K562 (cell line): ENCODE measurements around the gene USP5. TPM values are rescaled to one million over a fixed set of nuclear protein-coding genes. Genes with fewer than 3 reads are reported as not detected.

Source experiments
- CBX8 ChIP-seq: fragments of 200-600 bp; sonication (generic); IDR thresholded peaks from 2 replicates; pipeline ENCODE4 v1.6.1; 2012; ENCODE audit warnings: borderline replicate concordance, mixed run types, low read depth, mild to moderate bottlenecking, moderate library complexity, mixed read lengths, low read length, control low read depth, inconsistent platforms; ENCODE audit not compliant: poor library complexity, severe bottlenecking; ENCODE audit errors: extremely low read depth
- E4F1 ChIP-seq: fragments of 250-450 bp; sonication (Bioruptor Pico); IDR thresholded peaks from 2 replicates; pipeline ENCODE4 v1.5.0; 2021; ENCODE audit warnings: mild to moderate bottlenecking, borderline replicate concordance
- FOXP1 ChIP-seq: sonication (generic); formaldehyde crosslinking; IDR thresholded peaks from 2 replicates; pipeline ENCODE4 v1.8.0; 2022; ENCODE audit warnings: mild to moderate bottlenecking, missing genetic modification reagents
- KDM5B ChIP-seq: fragments of 200-600 bp; sonication (generic); IDR thresholded peaks from 2 replicates; pipeline ENCODE4 v1.6.1; 2012; ENCODE audit warnings: low read depth, mild to moderate bottlenecking, moderate library complexity, low read length, control low read depth, inconsistent platforms; ENCODE audit not compliant: insufficient replicate concordance
- NONO ChIP-seq, 2 experiments: fragments of 200-400 bp in 1 of 2; fragments of 450-650 bp in 1 of 2; formaldehyde crosslinking in 1 of 2; IDR thresholded peaks; 2 replicates each; pipeline ENCODE4 v1.6.1; 2017; ENCODE audit warnings: low read depth in 2 of 2, mild to moderate bottlenecking in 2 of 2, moderate library complexity in 2 of 2, low read length in 1 of 2
- NR4A1 ChIP-seq, 2 experiments: fragments of 250-450 bp in 1 of 2; fragments of 450-650 bp in 1 of 2; sonication (Bioruptor Pico) in 1 of 2; IDR thresholded peaks; 2 replicates each; pipeline versions ENCODE4 v1.4.0 to v1.6.1; 2016 to 2020; ENCODE audit warnings: mild to moderate bottlenecking in 2 of 2, missing compliant biosample characterization in 1 of 2, missing genetic modification characterization in 1 of 2, moderate library complexity in 1 of 2
- SIN3B ChIP-seq: fragments of 450-650 bp; IDR thresholded peaks from 2 replicates; pipeline ENCODE4 v1.6.1; 2017; ENCODE audit warnings: low read depth, mild to moderate bottlenecking, moderate library complexity
- U2AF2 ChIP-seq: fragments of 200-400 bp; formaldehyde crosslinking; optimal IDR thresholded peaks from 2 replicates; pipeline ENCODE3; 2017; ENCODE audit warnings: low read depth, mild to moderate bottlenecking, low read length
- ZMIZ1 ChIP-seq, 2 experiments: fragments of 150-350 bp in 1 of 2; IDR thresholded peaks; 2 replicates each; pipeline ENCODE4 v1.6.1; 2012 to 2016; ENCODE audit warnings: low read depth in 2 of 2, low read length in 2 of 2, mild to moderate bottlenecking in 1 of 2, moderate library complexity in 1 of 2
- ZNF165 ChIP-seq: fragments of 250-450 bp; sonication (Bioruptor Pico); IDR thresholded peaks from 2 replicates; pipeline ENCODE4 v1.4.0; 2020; ENCODE audit warnings: borderline replicate concordance
- ZNF232 ChIP-seq: sonication (generic); formaldehyde crosslinking; IDR thresholded peaks from 2 replicates; pipeline ENCODE4 v1.8.0; 2022; ENCODE audit warnings: mild to moderate bottlenecking, missing genetic modification reagents
- ZNF311 ChIP-seq: fragments of 250-450 bp; sonication (Bioruptor Pico); IDR thresholded peaks from 2 replicates; pipeline ENCODE4 v1.4.0; 2020; ENCODE audit warnings: mild to moderate bottlenecking, moderate library complexity
- ZNF561 ChIP-seq: fragments of 450-650 bp; formaldehyde crosslinking; conservative IDR thresholded peaks from 2 replicates; pipeline ENCODE4 v1.4.0; 2020; ENCODE audit warnings: mild to moderate bottlenecking, moderate library complexity
- ZNF592 ChIP-seq: fragments of 450-650 bp; IDR thresholded peaks from 2 replicates; pipeline ENCODE4 v1.6.1; 2017; ENCODE audit warnings: antibody characterized with exemption, mild to moderate bottlenecking
- ZNF695 ChIP-seq: fragments of 450-650 bp; formaldehyde crosslinking; IDR thresholded peaks from 2 replicates; pipeline ENCODE4 v1.4.0; 2020; ENCODE audit warnings: mild to moderate bottlenecking, moderate library complexity
- polyA plus RNA-seq, 8 experiments: library from polyadenylated mRNA; depleted of rRNA in 4 of 8; stranded (reverse) in 5 of 8; unstranded in 3 of 8; fragments of >200 nt; fragmentation: Nextera tagmentation in 2 of 8; fragmentation: Illumina TruSeq in 1 of 8; extraction: Ambion mirVana in 2 of 8; extraction: Trizol in 1 of 8; gene quantifications; 2 replicates each; pipeline versions ENCODE4 v1.2.1 to v1.2.3, GENCODE V29; 2011 to 2014; ENCODE audit warnings: inconsistent platforms in 1 of 8, missing spikeins in 1 of 8
- total RNA-seq, 7 experiments: library from RNA; depleted of rRNA in 6 of 7; stranded (reverse); fragments of >200 nt in 6 of 7; fragmentation: Illumina TruSeq in 2 of 7; extraction: Trizol in 2 of 7; gene quantifications; 2 replicates each; pipeline versions ENCODE4 v1.2.1 to v1.2.3, GENCODE V29; 2011 to 2021; ENCODE audit warnings: low replicate concordance in 1 of 7

The USP5 gene
- total and polyA plus RNA-seq, 9 of the 15 experiments (the other 6 are each of a cell fraction or from before 2014, with no cell fraction given), result 1.4 to 107 (median 48.6) TPM

GRCh38 chr12:6890789-6891645 lies 39.1 kb downstream of the USP5 start (continued):
- TF ChIP-seq ZNF165 (no peak), ZNF561 (CRISPR knock-in tag) (no peak), NONO (IDR thresholded peaks at IDR 0.05; ENCODE audit: low read depth in 2 of 2, low read length in 1 of 2) (peak in 1 of 2 experiments; percentile 66; a peak in 2 of 4 replicates), E4F1 (CRISPR knock-in tag) (no peak), ZMIZ1 (IDR thresholded peaks at IDR 0.05; ENCODE audit: low read depth in 2 of 2, low read length in 2 of 2) (no peak; a peak in 1 of 4 replicates), ZNF232 (no peak), ZNF311 (CRISPR knock-in tag) (no peak; the same call in 1 of the 2 replicates), SIN3B (peak; percentile 62), CBX8 (no peak), NR4A1 (CRISPR knock-in tag; IDR thresholded peaks at IDR 0.05) (no peak), NR4A1 (tag; IDR thresholded peaks at IDR 0.05) (no peak), ZNF592 (0 out of 2 replicates have a peak, but pooled peaks have one; percentile 42), KDM5B (peak; percentile 85), ZNF695 (CRISPR knock-in tag) (no peak), U2AF2 (no peak), FOXP1 (CRISPR knock-in tag) (peak; percentile 38; the same call in 1 of the 2 replicates)
